ENCODE data around the gene KRTAP12-1. TPM values are rescaled to one million over a fixed set of nuclear protein-coding genes. Genes with fewer than 3 reads are reported as not detected.

Gene KRTAP12-1
- total RNA-seq (2014; rRNA removed; shearing (Covaris generic)) = not detected in 2 replicates

GRCh38 chr21:44681861-44682579, at the start of gene KRTAP12-1:
Gene KRTAP12-1 (minus strand): TSS chr21:44682163. CDS start chr21:44682123, 40 bp downstream.

GRCh38 chr21:44711327-44712202, 29.6 kb upstream of the KRTAP12-1 start, which contains the start of gene TSPEAR:
Gene TSPEAR (minus strand): TSS chr21:44711572. CDS start chr21:44711514, 58 bp downstream.

GRCh38 chr21:44697172-44697810, 15.3 kb upstream of the KRTAP12-1 start, which contains the start of gene KRTAP10-12:
Gene KRTAP10-12 (plus strand): TSS chr21:44697172. CDS start chr21:44697202, 30 bp downstream.

GRCh38 chr21:44666401-44667320, 15.3 kb downstream of the KRTAP12-1 start, which contains the start of gene KRTAP12-2:
Gene KRTAP12-2 (minus strand): TSS chr21:44666927. CDS start chr21:44666886, 41 bp downstream.

GRCh38 chr21:44657635-44658540, 24.1 kb downstream of the KRTAP12-1 start, which contains the start of gene KRTAP12-3:
Gene KRTAP12-3 (plus strand): TSS chr21:44657932. CDS start chr21:44657980, 48 bp downstream.

GRCh38 chr21:44654576-44655175, 27.3 kb downstream of the KRTAP12-1 start, which contains the start of gene KRTAP12-4:
Gene KRTAP12-4 (minus strand): TSS chr21:44654659. CDS start chr21:44654614, 45 bp downstream.

GRCh38 chr21:44646366-44647221, 35.4 kb downstream of the KRTAP12-1 start, which contains the start of gene KRTAP10-11:
Gene KRTAP10-11 (plus strand): TSS chr21:44646414. CDS start chr21:44646459, 45 bp downstream.

GRCh38 chr21:44637018-44637850, 44.7 kb downstream of the KRTAP12-1 start, which contains the start of gene KRTAP10-10:
Gene KRTAP10-10 (plus strand): TSS chr21:44637356. CDS start chr21:44637418, 62 bp downstream.

Small RNA genes within 50 kb of the gene (small RNA-seq; reads per million reads assigned to genes)
- not detected for gene KRTAP12-6P

Other genes starting within 250 kb of the KRTAP12-1 start
- 0.08 and 0.11 TPM in 2 replicates for gene LRRC3, start 226.7 kb downstream of the KRTAP12-1 start, total RNA-seq (2014; rRNA removed; shearing (Covaris generic))
- not detected in 2 replicates for gene KRTAP10-1, start 142.0 kb downstream of the KRTAP12-1 start, total RNA-seq (2014; rRNA removed; shearing (Covaris generic))
- gene KRTAP10-2, start 130.7 kb downstream of the KRTAP12-1 start, total RNA-seq (2014; rRNA removed; shearing (Covaris generic)) = not detected in 2 replicates
- gene KRTAP10-3, start 123.4 kb downstream of the KRTAP12-1 start, total RNA-seq (2014; rRNA removed; shearing (Covaris generic)) = not detected in 2 replicates
- gene KRTAP10-4, start 108.4 kb downstream of the KRTAP12-1 start, total RNA-seq (2014; rRNA removed; shearing (Covaris generic)) = not detected in 2 replicates
- not detected in 2 replicates for gene KRTAP10-5, start 101.6 kb downstream of the KRTAP12-1 start, total RNA-seq (2014; rRNA removed; shearing (Covaris generic))
- gene KRTAP10-6, start 89.7 kb downstream of the KRTAP12-1 start, total RNA-seq (2014; rRNA removed; shearing (Covaris generic)) = not detected in 2 replicates
- not detected in 2 replicates for gene KRTAP10-7, start 81.6 kb downstream of the KRTAP12-1 start, total RNA-seq (2014; rRNA removed; shearing (Covaris generic))
- not detected in 2 replicates for gene KRTAP10-8, start 70.1 kb downstream of the KRTAP12-1 start, total RNA-seq (2014; rRNA removed; shearing (Covaris generic))
- not detected in 2 replicates for gene KRTAP10-9, start 55.1 kb downstream of the KRTAP12-1 start, total RNA-seq (2014; rRNA removed; shearing (Covaris generic))
- not detected in 2 replicates for gene KRTAP10-10, start 44.8 kb downstream of the KRTAP12-1 start, total RNA-seq (2014; rRNA removed; shearing (Covaris generic))
- not detected in 2 replicates for gene KRTAP10-11, start 35.7 kb downstream of the KRTAP12-1 start, total RNA-seq (2014; rRNA removed; shearing (Covaris generic))
- gene KRTAP12-4, start 27.5 kb downstream of the KRTAP12-1 start, total RNA-seq (2014; rRNA removed; shearing (Covaris generic)) = not detected in 2 replicates
- not detected in 2 replicates for gene KRTAP12-3, start 24.2 kb downstream of the KRTAP12-1 start, total RNA-seq (2014; rRNA removed; shearing (Covaris generic))
- gene KRTAP12-2, start 15.2 kb downstream of the KRTAP12-1 start, total RNA-seq (2014; rRNA removed; shearing (Covaris generic)) = not detected in 2 replicates
- not detected in 2 replicates for gene KRTAP10-12, start 15.0 kb upstream of the KRTAP12-1 start, total RNA-seq (2014; rRNA removed; shearing (Covaris generic))
- not detected in 2 replicates for gene TSPEAR, start 29.4 kb upstream of the KRTAP12-1 start, total RNA-seq (2014; rRNA removed; shearing (Covaris generic))
- gene UBE2G2, start 119.7 kb upstream of the KRTAP12-1 start, total RNA-seq (2014; rRNA removed; shearing (Covaris generic)) = 97.2 and 114 TPM in 2 replicates
- gene SUMO3, start 135.9 kb upstream of the KRTAP12-1 start, total RNA-seq (2014; rRNA removed; shearing (Covaris generic)) = 52.6 and 57.9 TPM in 2 replicates
- 94.1 and 99.0 TPM in 2 replicates for gene PTTG1IP, start 191.5 kb upstream of the KRTAP12-1 start, total RNA-seq (2014; rRNA removed; shearing (Covaris generic))
- gene ITGB2, start 238.7 kb upstream of the KRTAP12-1 start, total RNA-seq (2014; rRNA removed; shearing (Covaris generic)) = 1.7 and 1.8 TPM in 2 replicates

All from A375 (cell line).